IMR-90 (cell line): ENCODE measurements around the gene SLC16A2. TPM values are rescaled to one million over a fixed set of nuclear protein-coding genes. Genes with fewer than 3 reads are reported as not detected.

Source experiments
- ATAC-seq: fragments of 200-7000 bp; cut with Tn5 transposase; 2 replicates; pipeline ENCODE4 v1.9.1; 2020; ENCODE audit warnings: low read depth, mild to moderate bottlenecking, moderate library complexity
- BruUV-seq: library from RNA; stranded (reverse); fragments of 400-500 nt; replicated peaks from 2 replicates; lab custom pipeline; 2021; lab: Mats Ljungman, UMichigan
- CTCF ChIA-PET: fragments of 300-600 bp; formaldehyde crosslinking; extraction: SDS; loops from one replicate; lab custom pipeline; 2021; ENCODE audit warnings: antibody characterized with exemption; lab: Yijun Ruan, JAX
- POLR2A ChIA-PET: fragments of 300-600 bp; sonication (Branson Sonifier 250); formaldehyde crosslinking; loops from one replicate; lab custom pipeline; 2022; ENCODE audit warnings: antibody characterized with exemption; ENCODE audit not compliant: unreplicated experiment; lab: Charles Lee
- DNase-seq: peaks from one replicate; pipeline ENCODE4 v3.0.0; 2013
- H2AFZ ChIP-seq: replicated peaks from 2 replicates; pipeline ENCODE3; 2013; ENCODE audit warnings: low read length, mild to moderate bottlenecking; ENCODE audit not compliant: poor library complexity
- H2AK5ac ChIP-seq: 2 replicates; pipeline ENCODE4 v1.6.1; 2013; ENCODE audit warnings: low read depth, low read length, inconsistent platforms
- H2AK9ac ChIP-seq: replicated peaks from 2 replicates; pipeline ENCODE3; 2013; ENCODE audit warnings: mild to moderate bottlenecking, low read depth, low read length, moderate library complexity; ENCODE audit not compliant: poor library complexity
- H2BK120ac ChIP-seq: 2 replicates; pipeline ENCODE4 v1.6.1; 2013; ENCODE audit warnings: low read depth, low read length, inconsistent platforms
- H2BK15ac ChIP-seq: 3 replicates; pipeline ENCODE4 v1.6.1; 2013; ENCODE audit warnings: low read depth, low read length, inconsistent platforms
- H2BK20ac ChIP-seq: 2 replicates; pipeline ENCODE4 v1.6.1; 2013; ENCODE audit warnings: low read depth, mild to moderate bottlenecking, inconsistent platforms, low read length, moderate library complexity
- H2BK5ac ChIP-seq: 2 replicates; pipeline ENCODE4 v1.6.1; 2013; ENCODE audit warnings: mild to moderate bottlenecking, low read depth, low read length, inconsistent platforms; ENCODE audit not compliant: poor library complexity, severe bottlenecking
- H3K14ac ChIP-seq: replicated peaks from 2 replicates; pipeline ENCODE4 v1.6.1; 2013; ENCODE audit warnings: low read depth, low read length, inconsistent platforms
- H3K18ac ChIP-seq: 2 replicates; pipeline ENCODE4 v1.6.1; 2013; ENCODE audit warnings: low read depth, low read length, control low read depth
- H3K23ac ChIP-seq: 2 replicates; pipeline ENCODE4 v1.6.1; 2013; ENCODE audit warnings: low read depth, low read length, inconsistent platforms
- H3K27ac ChIP-seq: 2 replicates; pipeline ENCODE4 v1.5.1; 2013; ENCODE audit warnings: mild to moderate bottlenecking, control low read depth, low read length; ENCODE audit not compliant: insufficient read depth
- H3K27me3 ChIP-seq: 2 replicates; pipeline ENCODE4 v1.6.1; 2013; ENCODE audit warnings: low read length; ENCODE audit not compliant: control insufficient read depth, insufficient read depth
- H3K36me3 ChIP-seq: 2 replicates; pipeline ENCODE4 v1.6.1; 2013; ENCODE audit warnings: low read length, mixed read lengths; ENCODE audit not compliant: control insufficient read depth, insufficient read depth
- H3K4ac ChIP-seq: 2 replicates; pipeline ENCODE4 v1.6.1; 2013; ENCODE audit warnings: low read depth, low read length, inconsistent platforms
- H3K4me1 ChIP-seq: 2 replicates; pipeline ENCODE4 v1.6.1; 2013; ENCODE audit warnings: low read length, mixed read lengths; ENCODE audit not compliant: control insufficient read depth, insufficient read depth
- H3K4me2 ChIP-seq: 2 replicates; pipeline ENCODE4 v1.6.1; 2013; ENCODE audit warnings: low read depth, mild to moderate bottlenecking, control low read depth, low read length, moderate library complexity
- H3K4me3 ChIP-seq: 2 replicates; pipeline ENCODE4 v1.5.1; 2013; ENCODE audit warnings: low read depth, mild to moderate bottlenecking, control low read depth, low read length, moderate library complexity; ENCODE audit not compliant: insufficient read depth
- H3K56ac ChIP-seq: 2 replicates; pipeline ENCODE4 v1.6.1; 2013; ENCODE audit warnings: low read length, inconsistent platforms; ENCODE audit not compliant: insufficient read depth; ENCODE audit errors: extremely low read depth
- H3K79me1 ChIP-seq, 2 experiments: 2 replicates each; pipeline ENCODE4 v1.6.1; 2013; ENCODE audit warnings: low read length in 2 of 2, inconsistent platforms in 1 of 2, low read depth in 1 of 2
- H3K9ac ChIP-seq: 2 replicates; pipeline ENCODE4 v1.6.1; 2013; ENCODE audit warnings: low read depth, low read length, control low read depth
- H3K9me1 ChIP-seq: 2 replicates; pipeline ENCODE4 v1.6.1; 2013; ENCODE audit warnings: low read length, inconsistent platforms; ENCODE audit not compliant: insufficient read depth
- H3K9me3 ChIP-seq: 2 replicates; pipeline ENCODE4 v1.6.1; 2013; ENCODE audit warnings: low read length; ENCODE audit not compliant: control insufficient read depth, insufficient read depth
- H4K20me1 ChIP-seq: 2 replicates; pipeline ENCODE4 v1.6.1; 2013; ENCODE audit warnings: low read length, inconsistent platforms; ENCODE audit not compliant: insufficient read depth
- H4K5ac ChIP-seq: 2 replicates; pipeline ENCODE4 v1.6.1; 2013; ENCODE audit warnings: mild to moderate bottlenecking, low read depth, low read length, control low read depth
- H4K8ac ChIP-seq, 2 experiments: 2 replicates each; pipeline ENCODE4 v1.6.1; 2013; ENCODE audit warnings: low read depth in 2 of 2, low read length in 2 of 2, control low read depth in 1 of 2, inconsistent platforms in 1 of 2
- H4K91ac ChIP-seq: 2 replicates; pipeline ENCODE4 v1.6.1; 2013; ENCODE audit warnings: low read depth, low read length, inconsistent platforms; ENCODE audit not compliant: insufficient read depth
- BHLHE40 ChIP-seq: fragments of 150-350 bp; IDR thresholded peaks from 2 replicates; pipeline ENCODE4 v1.6.1; 2016; ENCODE audit warnings: mild to moderate bottlenecking, low read depth, low read length
- CEBPB ChIP-seq: IDR thresholded peaks from 2 replicates; pipeline ENCODE4 v1.6.1; 2012; ENCODE audit warnings: low read depth, low read length, improper control_type of control experiment
- CHD1 ChIP-seq: IDR thresholded peaks from 2 replicates; pipeline ENCODE4 v1.6.1; 2012; ENCODE audit warnings: low read depth, low read length, improper control_type of control experiment
- FOS ChIP-seq: fragments of 150-350 bp; IDR thresholded peaks from 2 replicates; pipeline ENCODE4 v1.6.1; 2016; ENCODE audit warnings: low read depth, low read length
- MAFK ChIP-seq: IDR thresholded peaks from 2 replicates; pipeline ENCODE4 v1.6.1; 2012; ENCODE audit warnings: low read depth, low read length, improper control_type of control experiment
- NFE2L2 ChIP-seq: fragments of 150-350 bp; IDR thresholded peaks from 2 replicates; pipeline ENCODE4 v1.6.1; 2016; ENCODE audit warnings: low read depth, mild to moderate bottlenecking, low read length
- POLR2A ChIP-seq: IDR thresholded peaks from 2 replicates; pipeline ENCODE4 v1.6.1; 2012; ENCODE audit warnings: mild to moderate bottlenecking, low read depth, low read length
- RCOR1 ChIP-seq: IDR thresholded peaks from 2 replicates; pipeline ENCODE4 v1.6.1; 2012; ENCODE audit warnings: mild to moderate bottlenecking, low read length, improper control_type of control experiment; ENCODE audit not compliant: insufficient replicate concordance
- RFX5 ChIP-seq: IDR thresholded peaks from 2 replicates; pipeline ENCODE4 v1.8.0; 2012; ENCODE audit warnings: low read depth, mild to moderate bottlenecking, low read length, moderate library complexity
- SMC3 ChIP-seq: fragments of 150-350 bp; IDR thresholded peaks from 2 replicates; pipeline ENCODE4 v1.6.1; 2016; ENCODE audit warnings: low read depth, mild to moderate bottlenecking, antibody characterized with exemption, low read length, moderate library complexity
- WGBS, 2 experiments: methylation state at CpG; one replicate each; pipeline versions ENCODE4 v1.1.5 to v1.1.7; 2013; ENCODE audit warnings: missing lambda C conversion rate in 2 of 2; ENCODE audit not compliant: insufficient read length in 1 of 2; ENCODE audit errors: extremely low coverage in 2 of 2; 5-methylcytosine and 5-hydroxymethylcytosine counted together
- dilution Hi-C: fragments of 300-500 bp; cut with HindIII; formaldehyde crosslinking; loops from one replicate; pipeline ENCODE4 v1.14.3; 2018; ENCODE audit warnings: low sequenced_read_pairs; ENCODE audit not compliant: unreplicated experiment
- in situ Hi-C: fragments of 300-500 bp; cut with MboI; formaldehyde crosslinking; loops from 3 replicates; pipeline ENCODE4 v1.14.3; 2019; ENCODE audit warnings: low sequenced_read_pairs, inconsistent platforms, mixed read lengths
- intact Hi-C: fragments of 100-400 bp; cut with micrococcal nuclease; formaldehyde crosslinking; loops from 2 replicates; pipeline ENCODE4 v1.10.0; 2022
- polyA plus RNA-seq, 3 experiments: library from polyadenylated mRNA; depleted of rRNA; stranded (reverse); fragments of >200 nt; gene quantifications; 2 replicates each; pipeline ENCODE4 v1.2.3, GENCODE V29; 2012; ENCODE audit warnings: low replicate concordance in 1 of 3
- total RNA-seq: library from RNA; depleted of rRNA; stranded (reverse); fragments of >200 nt; gene quantifications from 2 replicates; pipeline ENCODE4 v1.2.3, GENCODE V29; 2012
- TF ChIP-seq, protein P1 (sequence below): fragments of 150-350 bp; IDR thresholded peaks from 2 replicates; pipeline ENCODE4 v1.6.1; 2017; ENCODE audit warnings: mild to moderate bottlenecking, antibody characterized with exemption, low read length, low read depth
- TF ChIP-seq, protein P2 (sequence below): fragments of 150-350 bp; IDR thresholded peaks from 2 replicates; pipeline ENCODE4 v1.6.1; 2016; ENCODE audit warnings: low read depth, mild to moderate bottlenecking, low read length, moderate library complexity, borderline replicate concordance

The SLC16A2 gene
- total and polyA plus RNA-seq, 2 of the 4 experiments (the other 2 are of a cell fraction) = 6.1 to 23.8 TPM

DNA sequence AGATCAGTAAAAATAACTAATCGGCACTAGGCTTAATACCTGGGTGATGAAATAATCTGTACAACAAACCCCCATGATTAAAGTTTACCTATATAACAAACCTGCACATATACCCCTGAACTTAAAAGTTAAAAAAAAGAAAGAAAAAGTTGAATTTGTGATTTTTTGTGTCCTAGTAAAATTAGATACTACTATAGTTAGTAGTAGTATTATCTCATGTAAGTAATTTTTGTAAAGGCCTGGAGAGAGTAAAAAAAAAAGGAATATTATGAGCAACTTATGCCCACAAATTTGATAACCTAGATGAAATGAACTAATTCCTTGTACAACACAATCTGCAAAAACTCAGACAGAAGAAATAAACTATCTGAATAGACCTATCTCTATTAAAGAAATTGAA, 25.7 kb upstream of the SLC16A2 start:
- POLR2A ChIA-PET = no interaction called here
- H2BK5ac ChIP-seq = no peak overlapping the region
- dilution Hi-C loops (no loop called here), intact Hi-C loops (no loop called here), in situ Hi-C loops (no loop called here)
- no peak overlapping the region for H4K5ac ChIP-seq
- BruUV-seq = no TSS peak
- no peaks in the 10 kb centered on the region for H3K9me1 ChIP-seq
- no peak overlapping the region for H2AFZ ChIP-seq
- H4K20me1 ChIP-seq = no peaks in the 10 kb centered on the region
- no peaks in the 10 kb centered on the region for H3K4me1 ChIP-seq
- no peak overlapping the region for H4K8ac ChIP-seq
- no peak overlapping the region for H3K9ac ChIP-seq
- no peak overlapping the region for H2BK20ac ChIP-seq
- no peak overlapping the region for H3K14ac ChIP-seq
- H3K79me1 ChIP-seq = no peaks in the 10 kb centered on the region
- CTCF ChIA-PET = no interaction called here
- no peak overlapping the region for H2AK5ac ChIP-seq
- H3K27ac ChIP-seq = no peak overlapping the region
- no peak overlapping the region for H2AK9ac ChIP-seq
- ATAC-seq (no peak), DNase-seq (no peak)
- H2BK15ac ChIP-seq = no peak overlapping the region
- no peak overlapping the region for H2BK120ac ChIP-seq
- TF ChIP-seq NFE2L2 (no peak), SMC3 (no peak), BHLHE40 (no peak), POLR2A (no peak), RFX5 (no peak), FOS (no peak), CEBPB (no peak), MAFK (no peak), CHD1 (no peak), RCOR1 (no peak)
- TF ChIP-seq, protein P1, sequence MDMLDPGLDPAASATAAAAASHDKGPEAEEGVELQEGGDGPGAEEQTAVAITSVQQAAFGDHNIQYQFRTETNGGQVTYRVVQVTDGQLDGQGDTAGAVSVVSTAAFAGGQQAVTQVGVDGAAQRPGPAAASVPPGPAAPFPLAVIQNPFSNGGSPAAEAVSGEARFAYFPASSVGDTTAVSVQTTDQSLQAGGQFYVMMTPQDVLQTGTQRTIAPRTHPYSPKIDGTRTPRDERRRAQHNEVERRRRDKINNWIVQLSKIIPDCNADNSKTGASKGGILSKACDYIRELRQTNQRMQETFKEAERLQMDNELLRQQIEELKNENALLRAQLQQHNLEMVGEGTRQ = no peak
- TF ChIP-seq, protein P2, sequence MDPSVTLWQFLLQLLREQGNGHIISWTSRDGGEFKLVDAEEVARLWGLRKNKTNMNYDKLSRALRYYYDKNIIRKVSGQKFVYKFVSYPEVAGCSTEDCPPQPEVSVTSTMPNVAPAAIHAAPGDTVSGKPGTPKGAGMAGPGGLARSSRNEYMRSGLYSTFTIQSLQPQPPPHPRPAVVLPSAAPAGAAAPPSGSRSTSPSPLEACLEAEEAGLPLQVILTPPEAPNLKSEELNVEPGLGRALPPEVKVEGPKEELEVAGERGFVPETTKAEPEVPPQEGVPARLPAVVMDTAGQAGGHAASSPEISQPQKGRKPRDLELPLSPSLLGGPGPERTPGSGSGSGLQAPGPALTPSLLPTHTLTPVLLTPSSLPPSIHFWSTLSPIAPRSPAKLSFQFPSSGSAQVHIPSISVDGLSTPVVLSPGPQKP = no peak
- peaks cover 4% of the 10 kb centered on the region; the same call in 1 of the 2 replicates for H3K27me3 ChIP-seq
- no peaks in the 10 kb centered on the region for H3K9me3 ChIP-seq
- H3K4ac ChIP-seq = no peak overlapping the region
- no peak overlapping the region for H3K56ac ChIP-seq
- no peak overlapping the region for H4K91ac ChIP-seq
- H3K4me2 ChIP-seq = no peak overlapping the region
- no CpG with 5 or more reads among the region's 1 CpG for WGBS, 2 experiments
- no peak overlapping the region for H3K23ac ChIP-seq
- no peak overlapping the region for H3K18ac ChIP-seq
- no peak overlapping the region for H3K4me3 ChIP-seq
- no peaks in the 10 kb centered on the region for H3K36me3 ChIP-seq
